Neuron (in vitro differentiated cells): Measurements from ENCODE around the gene SCUBE1.

ENCODE experiments used
- H2AFZ ChIP-seq: one replicate; pipeline ENCODE4 v1.6.1; 2013; ENCODE audit warnings: low read depth, mild to moderate bottlenecking, inconsistent platforms, low read length, moderate library complexity
- H3K27me3 ChIP-seq: one replicate; pipeline ENCODE4 v1.6.1; 2013; ENCODE audit warnings: low read length; ENCODE audit not compliant: insufficient read depth
- H3K36me3 ChIP-seq: one replicate; pipeline ENCODE4 v1.6.1; 2013; ENCODE audit warnings: low read length; ENCODE audit not compliant: insufficient read depth
- H3K4me1 ChIP-seq: one replicate; pipeline ENCODE4 v1.6.1; 2013; ENCODE audit warnings: low read length; ENCODE audit not compliant: insufficient read depth
- H3K4me3 ChIP-seq: 2 replicates; pipeline ENCODE4 v1.5.1; 2013; ENCODE audit warnings: mild to moderate bottlenecking, low read length, moderate library complexity
- H3K9me3 ChIP-seq: one replicate; pipeline ENCODE4 v1.6.1; 2013; ENCODE audit warnings: low read length

Gene SCUBE1

DNA sequence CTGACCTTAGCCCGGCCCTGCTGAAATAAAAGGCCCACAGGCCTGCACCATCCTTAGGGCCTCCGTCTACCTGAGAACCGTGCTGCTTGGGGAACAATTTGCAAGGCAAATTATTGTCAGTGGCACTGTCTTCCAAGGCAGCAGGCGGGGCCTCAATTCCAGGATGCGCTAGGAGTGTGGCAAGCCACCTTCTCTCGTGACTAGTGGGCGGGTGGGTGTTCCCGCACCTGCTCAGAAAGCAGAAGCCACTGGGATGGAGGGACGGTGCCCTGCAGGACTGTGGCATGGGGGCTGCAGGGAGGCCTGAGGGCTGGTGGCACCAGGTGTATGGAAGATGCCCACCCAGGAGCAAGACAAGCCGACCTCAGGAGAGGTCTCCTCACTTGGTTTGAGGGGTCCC is 97.5 kb downstream of the SCUBE1 start:
- Histone ChIP-seq H3K9me3 (no peaks in the 10 kb centered on the region), H2AFZ (no peak overlapping the region), H3K4me1 (no peaks in the 10 kb centered on the region), H3K36me3 (no peaks in the 10 kb centered on the region), H3K27me3 (peaks cover 53% of the 10 kb centered on the region), H3K4me3 (no peak overlapping the region)

DNA sequence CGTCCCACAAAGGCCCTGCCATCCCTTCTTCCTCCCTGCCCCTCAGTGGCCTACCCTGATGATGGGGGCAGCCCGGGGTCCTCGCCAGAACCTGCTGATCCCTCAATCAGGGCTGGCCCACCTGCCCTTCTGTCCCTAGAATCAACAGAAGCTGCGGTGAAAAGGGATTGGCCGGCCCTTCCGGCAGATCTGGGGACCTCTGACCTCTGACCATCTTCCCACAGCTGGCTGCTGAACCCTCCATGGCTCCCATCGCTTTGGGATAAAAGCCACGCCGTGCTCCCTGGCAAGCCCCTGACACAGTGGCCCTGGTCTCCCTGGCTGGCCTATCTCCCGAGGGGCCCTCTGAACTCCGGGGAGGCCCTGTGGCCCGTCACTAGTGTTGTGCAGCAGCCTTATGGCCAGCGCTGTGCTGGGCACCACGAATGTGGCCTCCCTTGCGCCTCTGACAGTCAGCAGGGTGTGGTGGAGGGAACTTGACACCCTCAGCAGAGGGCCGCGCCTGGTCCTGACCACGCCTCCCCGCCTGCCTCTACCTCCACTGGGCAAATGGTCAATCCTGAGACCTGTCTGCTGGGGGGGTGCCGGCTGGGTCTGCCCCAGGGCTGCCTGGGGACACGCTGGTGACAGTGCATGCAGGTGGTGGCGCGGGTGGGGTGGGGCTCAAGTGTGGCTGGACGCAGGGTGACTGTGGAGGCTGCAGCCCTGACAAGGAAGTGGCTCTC is 98.2 kb downstream of the SCUBE1 start:
- H2AFZ ChIP-seq = no peak overlapping the region
- H3K4me1 ChIP-seq = no peaks in the 10 kb centered on the region
- no peaks in the 10 kb centered on the region for H3K9me3 ChIP-seq
- no peak overlapping the region for H3K4me3 ChIP-seq
- no peaks in the 10 kb centered on the region for H3K36me3 ChIP-seq
- H3K27me3 ChIP-seq = peaks cover 47% of the 10 kb centered on the region

DNA sequence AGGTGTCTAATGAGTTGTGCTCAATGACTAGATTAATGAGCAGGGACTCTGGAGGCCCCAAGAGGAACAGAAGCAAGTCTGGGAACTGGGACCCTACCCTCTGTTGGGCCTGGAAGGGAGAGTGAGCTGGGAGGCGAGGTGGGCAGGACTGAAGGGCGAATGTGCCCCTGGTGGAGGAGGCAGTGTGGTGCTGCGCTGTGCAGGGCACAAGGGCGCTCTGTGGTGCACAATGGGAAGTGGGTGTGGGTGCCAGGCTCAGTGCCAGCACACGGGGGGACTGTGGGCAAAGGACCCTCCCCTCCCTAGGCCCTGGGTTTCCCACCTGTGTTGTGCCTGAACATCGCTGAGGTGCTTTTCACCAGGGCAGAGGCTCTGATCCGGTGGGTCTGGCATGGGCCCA is 98.8 kb downstream of the SCUBE1 start:
- Histone ChIP-seq H3K4me1 (no peaks in the 10 kb centered on the region), H3K4me3 (no peak overlapping the region), H3K9me3 (no peaks in the 10 kb centered on the region), H2AFZ (no peak overlapping the region), H3K27me3 (peaks cover 41% of the 10 kb centered on the region), H3K36me3 (no peaks in the 10 kb centered on the region)

DNA sequence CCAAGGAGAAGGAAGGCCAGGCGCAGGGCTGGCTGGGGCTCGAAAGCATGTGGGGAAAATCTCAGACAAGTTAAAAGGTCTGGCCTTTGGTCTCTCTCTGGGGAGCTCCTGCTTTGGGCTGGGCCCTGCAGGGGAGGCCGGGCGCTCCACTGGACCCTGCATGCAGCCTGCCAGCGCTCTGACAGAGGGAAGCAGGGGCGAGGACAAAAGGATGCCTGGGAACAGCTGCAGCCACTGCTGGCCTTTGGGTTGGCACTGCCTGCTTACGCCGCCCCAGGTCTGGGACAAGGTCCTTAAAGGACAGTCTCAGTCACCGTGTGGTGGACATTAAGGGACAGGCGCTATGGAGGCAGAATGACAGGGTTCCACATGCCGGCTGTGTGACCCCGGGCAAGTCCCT is 99.8 kb downstream of the SCUBE1 start:
- Histone ChIP-seq H3K9me3 (no peaks in the 10 kb centered on the region), H3K4me1 (no peaks in the 10 kb centered on the region), H2AFZ (no peak overlapping the region), H3K27me3 (peaks cover 31% of the 10 kb centered on the region), H3K36me3 (no peaks in the 10 kb centered on the region), H3K4me3 (no peak overlapping the region)

DNA sequence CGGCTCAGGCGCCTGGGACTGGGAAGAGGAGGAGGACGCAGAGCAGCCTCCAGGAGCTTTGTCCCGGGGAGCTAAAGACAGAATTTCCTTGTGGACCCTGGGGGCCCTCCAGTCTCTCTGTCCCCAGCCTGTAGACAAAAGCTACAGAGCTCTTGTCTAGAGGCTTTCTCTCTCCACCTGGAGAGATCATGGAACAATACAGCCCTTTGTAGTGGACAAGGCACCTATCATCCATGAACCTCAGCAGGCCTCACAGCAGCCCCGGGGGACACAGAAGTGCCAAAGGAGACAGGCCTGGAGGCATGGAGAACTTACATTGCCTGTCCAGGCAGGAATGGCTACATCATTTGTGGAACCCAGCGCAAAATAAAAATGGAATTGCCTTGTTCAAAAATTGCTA is 100.5 kb downstream of the SCUBE1 start:
- H3K27me3 ChIP-seq = peaks cover 26% of the 10 kb centered on the region
- no peak overlapping the region for H2AFZ ChIP-seq
- no peaks in the 10 kb centered on the region for H3K36me3 ChIP-seq
- no peaks in the 10 kb centered on the region for H3K9me3 ChIP-seq
- no peak overlapping the region for H3K4me3 ChIP-seq
- H3K4me1 ChIP-seq = no peaks in the 10 kb centered on the region

DNA sequence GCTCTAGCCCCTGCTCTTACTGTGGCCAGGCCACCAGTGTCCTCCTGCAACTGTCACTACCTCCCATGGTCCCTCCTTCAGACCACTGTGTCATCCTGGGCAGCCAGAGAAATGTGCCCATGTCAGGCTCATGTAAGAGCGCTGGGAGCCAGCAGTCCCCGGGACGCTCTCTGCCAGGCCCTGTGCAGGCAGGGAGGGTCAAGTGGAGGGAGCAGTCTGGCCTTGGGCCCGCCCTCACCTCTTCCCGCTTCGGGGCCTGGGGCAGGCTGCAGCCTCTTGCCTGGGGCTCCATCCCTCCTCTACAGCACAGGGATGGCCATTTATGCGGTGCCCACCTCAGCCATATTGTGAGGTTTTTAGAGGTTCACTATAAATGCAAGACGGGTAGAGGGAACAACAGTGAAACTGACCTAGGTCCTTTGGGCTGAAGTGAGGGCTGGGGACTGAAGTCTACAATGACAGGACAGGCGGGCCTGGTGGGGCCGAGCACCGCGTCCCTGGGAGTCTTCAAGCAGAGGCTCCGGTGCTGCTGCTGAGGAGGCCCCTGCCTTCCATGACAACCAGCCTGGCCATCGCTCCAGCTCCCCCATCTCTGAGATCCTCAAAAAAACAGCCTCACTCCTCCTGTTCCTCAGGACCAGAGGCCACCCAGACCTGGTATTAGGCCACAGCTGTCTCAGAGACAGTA is 101.3 kb downstream of the SCUBE1 start:
- Histone ChIP-seq H3K9me3 (no peaks in the 10 kb centered on the region), H3K27me3 (peaks cover 21% of the 10 kb centered on the region), H3K4me3 (no peak overlapping the region), H3K4me1 (no peaks in the 10 kb centered on the region), H2AFZ (no peak overlapping the region), H3K36me3 (no peaks in the 10 kb centered on the region)

DNA sequence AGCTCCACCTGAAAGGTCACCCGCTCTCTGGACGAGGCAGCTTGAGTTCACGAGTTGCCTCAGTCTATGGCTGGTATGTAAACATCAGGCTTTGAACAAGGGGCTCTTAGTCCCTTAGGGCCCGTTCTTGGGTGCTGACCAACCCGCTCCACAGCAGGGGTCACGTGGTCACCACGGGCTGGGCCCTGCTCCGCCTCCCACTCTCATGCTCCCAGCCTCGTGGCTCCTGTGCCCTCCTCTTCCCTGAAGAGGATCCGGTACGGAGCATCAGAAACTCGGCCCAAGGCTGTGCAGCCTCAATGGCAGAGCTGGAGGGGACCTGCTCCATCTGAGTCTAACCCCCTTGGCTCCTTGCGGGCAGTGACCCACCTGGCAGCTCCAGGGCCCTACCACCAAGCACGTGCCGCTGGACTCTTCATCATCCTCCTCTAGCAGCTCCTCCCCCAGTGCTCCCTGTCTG is 102.0 kb downstream of the SCUBE1 start:
- Histone ChIP-seq H3K4me3 (no peak overlapping the region), H3K27me3 (peaks cover 15% of the 10 kb centered on the region), H2AFZ (no peak overlapping the region), H3K4me1 (peaks cover 6% of the 10 kb centered on the region), H3K36me3 (no peaks in the 10 kb centered on the region), H3K9me3 (no peaks in the 10 kb centered on the region)

DNA sequence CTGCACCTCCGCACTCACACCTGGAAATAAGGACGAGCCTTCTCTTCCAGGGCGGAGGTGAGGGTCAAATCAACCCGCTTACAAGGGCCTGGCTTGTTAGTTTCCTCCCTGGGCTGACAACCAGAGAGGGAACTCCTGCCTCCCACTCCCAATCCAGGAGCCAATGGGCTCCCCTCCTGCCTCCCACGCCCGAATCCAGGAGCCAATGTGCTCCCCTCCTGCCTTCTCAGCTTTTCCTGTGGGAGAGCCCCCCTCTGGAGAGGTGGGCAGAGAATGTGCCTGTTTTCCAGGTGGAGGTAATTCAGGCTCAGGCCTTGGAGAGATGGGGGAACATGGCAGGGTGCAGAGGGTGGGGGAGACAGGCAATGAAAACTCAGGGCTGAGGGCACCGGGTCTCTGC is 102.6 kb downstream of the SCUBE1 start:
- peaks cover 7% of the 10 kb centered on the region for H3K4me1 ChIP-seq
- no peaks in the 10 kb centered on the region for H3K36me3 ChIP-seq
- H3K27me3 ChIP-seq = peaks cover 14% of the 10 kb centered on the region
- no peak overlapping the region for H3K4me3 ChIP-seq
- no peaks in the 10 kb centered on the region for H3K9me3 ChIP-seq
- no peak overlapping the region for H2AFZ ChIP-seq

DNA sequence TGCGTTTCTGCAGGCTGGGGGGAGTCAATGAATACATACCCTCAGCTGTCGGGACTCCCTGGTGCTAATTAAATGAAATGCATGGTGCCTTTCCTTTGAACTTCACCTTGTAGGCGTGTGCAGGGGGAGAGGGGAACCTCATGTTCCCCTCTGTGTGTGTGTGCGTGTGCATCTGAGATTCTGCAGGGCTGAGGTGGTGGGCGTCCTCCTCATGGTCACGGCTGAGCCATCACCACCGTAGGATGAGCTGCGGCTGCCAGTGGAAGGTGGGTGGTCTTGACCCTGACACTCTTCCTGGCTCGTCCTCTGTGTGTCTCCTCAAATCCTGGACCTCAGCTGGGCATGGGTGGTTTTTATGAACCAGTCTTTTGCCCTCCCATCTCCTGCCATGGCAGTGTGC is 103.2 kb downstream of the SCUBE1 start:
- peaks cover 13% of the 10 kb centered on the region for H3K4me1 ChIP-seq
- H3K4me3 ChIP-seq = no peak overlapping the region
- no peak overlapping the region for H2AFZ ChIP-seq
- H3K36me3 ChIP-seq = no peaks in the 10 kb centered on the region
- no peaks in the 10 kb centered on the region for H3K9me3 ChIP-seq
- peaks cover 14% of the 10 kb centered on the region for H3K27me3 ChIP-seq

DNA sequence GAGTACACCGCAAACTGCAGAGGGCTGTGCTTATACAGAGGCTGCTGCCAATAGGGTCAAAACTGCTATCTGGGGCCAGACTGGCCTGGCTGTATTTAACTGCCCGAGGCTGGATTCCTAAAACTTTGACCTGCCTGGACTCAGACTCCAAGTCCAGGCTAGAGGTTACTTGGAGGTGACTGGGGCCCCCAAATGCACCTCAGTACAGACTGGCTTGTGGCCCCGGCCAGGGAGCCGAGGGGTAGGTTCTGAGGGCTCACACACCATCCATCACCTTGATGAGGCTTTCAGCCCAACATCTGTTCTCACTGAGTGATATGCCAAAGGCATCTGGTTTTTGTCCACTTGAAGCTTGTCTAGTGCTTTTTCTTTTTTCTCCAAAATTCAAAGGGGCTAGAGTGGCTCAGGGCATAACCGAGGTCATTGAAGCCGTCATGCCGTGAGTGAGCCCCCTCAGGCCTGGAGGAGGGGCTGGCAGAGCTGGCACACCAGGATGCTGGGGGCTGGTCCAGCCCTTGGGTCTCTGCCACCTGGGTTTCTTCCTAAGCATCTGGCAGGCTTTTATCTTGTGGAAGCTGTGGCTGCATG is 103.9 kb downstream of the SCUBE1 start:
- H3K4me3 ChIP-seq = no peak overlapping the region
- H3K27me3 ChIP-seq = peaks cover 14% of the 10 kb centered on the region

DNA sequence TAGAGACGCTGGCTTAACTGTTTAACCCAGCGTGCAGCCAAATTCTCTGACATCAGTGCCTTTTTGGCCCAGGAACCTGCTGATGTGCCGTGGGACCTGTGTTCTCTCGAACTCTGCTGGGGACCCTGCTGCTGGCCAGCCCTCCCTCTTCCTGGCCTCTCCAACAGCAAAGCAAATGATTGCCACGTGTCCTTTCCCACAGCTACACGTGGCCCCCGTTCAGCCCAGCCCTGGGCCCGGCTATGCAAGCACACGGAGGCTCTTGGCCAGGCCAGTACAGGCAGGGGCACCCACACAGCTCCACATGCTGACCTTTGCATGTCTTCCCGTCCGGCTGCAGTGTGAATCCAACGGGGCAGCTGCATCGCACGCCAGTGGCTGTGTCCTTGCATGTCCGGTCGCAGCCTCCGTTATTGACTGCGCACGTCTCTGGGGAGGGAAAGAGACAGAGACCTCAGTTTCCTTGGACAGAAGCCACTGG is 104.6 kb downstream of the SCUBE1 start:
- Histone ChIP-seq H2AFZ (no peak overlapping the region), H3K27me3 (peaks cover 12% of the 10 kb centered on the region), H3K36me3 (no peaks in the 10 kb centered on the region), H3K4me3 (no peak overlapping the region), H3K9me3 (no peaks in the 10 kb centered on the region), H3K4me1 (peaks cover 26% of the 10 kb centered on the region)

More for the DNA sequence above, 103.9 kb downstream of the SCUBE1 start:
- Histone ChIP-seq H3K9me3 (no peaks in the 10 kb centered on the region), H3K36me3 (no peaks in the 10 kb centered on the region), H3K4me1 (peaks cover 20% of the 10 kb centered on the region), H2AFZ (no peak overlapping the region)

DNA sequence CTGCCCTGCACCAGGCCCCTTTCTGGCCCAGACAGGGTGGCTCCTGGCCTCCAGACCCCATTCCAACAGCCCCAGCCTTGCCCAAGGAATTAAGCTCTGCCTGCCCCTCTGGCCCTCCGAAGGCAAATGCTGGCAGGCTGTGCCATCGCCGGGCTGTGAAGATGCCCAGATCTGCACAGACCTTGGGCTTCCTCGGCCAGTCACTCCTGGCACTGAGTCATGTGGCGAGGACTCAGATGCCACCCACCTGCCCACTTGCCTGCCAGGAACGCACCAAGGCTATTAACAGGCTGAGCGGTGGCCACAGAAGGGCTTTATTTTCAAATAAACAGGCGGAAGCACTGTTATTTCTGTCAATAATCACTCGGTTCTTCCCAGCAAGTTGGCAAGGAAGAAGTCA is 105.9 kb downstream of the SCUBE1 start:
- no peak overlapping the region for H2AFZ ChIP-seq
- no peaks in the 10 kb centered on the region for H3K9me3 ChIP-seq
- peaks cover 9% of the 10 kb centered on the region for H3K27me3 ChIP-seq
- no peak overlapping the region for H3K4me3 ChIP-seq
- no peaks in the 10 kb centered on the region for H3K36me3 ChIP-seq
- peaks cover 27% of the 10 kb centered on the region for H3K4me1 ChIP-seq

DNA sequence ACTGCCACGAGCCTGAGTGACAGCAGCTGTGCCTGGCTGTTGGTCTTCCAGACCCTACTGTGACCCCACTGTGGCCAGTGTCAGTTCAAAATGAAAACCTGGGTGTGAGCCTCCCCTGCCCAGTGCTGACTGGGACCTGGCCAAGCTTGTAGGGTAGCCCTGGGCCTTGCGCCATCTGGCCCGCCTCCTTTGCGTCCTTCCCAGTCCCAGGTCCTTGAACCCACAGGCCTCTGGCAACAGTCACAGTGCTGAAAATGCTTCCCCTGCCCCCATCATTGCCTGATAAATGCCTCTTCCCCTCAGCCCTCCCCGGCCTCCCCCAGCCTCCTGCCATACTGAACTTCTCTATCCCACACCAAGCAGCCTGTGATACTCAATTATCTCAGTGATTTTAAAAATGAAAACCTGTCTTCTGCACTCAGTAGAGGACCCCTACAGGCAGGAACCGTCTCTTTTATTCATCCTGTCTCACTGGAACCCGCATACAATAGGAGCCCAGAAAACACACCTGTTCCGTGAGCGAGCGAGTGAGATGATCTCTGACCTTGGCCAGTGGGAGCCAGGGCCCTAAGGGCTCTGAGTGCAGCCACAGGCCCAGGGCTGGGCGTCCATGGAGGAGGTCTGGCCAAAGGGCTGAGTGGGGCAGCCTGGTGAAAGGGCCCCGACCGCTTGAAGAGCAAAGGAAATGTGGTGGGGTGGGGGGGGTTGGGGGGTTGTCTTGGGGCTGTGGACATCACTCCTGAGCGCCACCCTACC is 106.6 kb downstream of the SCUBE1 start:
- H3K4me3 ChIP-seq = no peak overlapping the region
- no peaks in the 10 kb centered on the region for H3K36me3 ChIP-seq
- H3K27me3 ChIP-seq = peaks cover 6% of the 10 kb centered on the region
- peaks cover 30% of the 10 kb centered on the region for H3K4me1 ChIP-seq
- H2AFZ ChIP-seq = no peak overlapping the region
- no peaks in the 10 kb centered on the region for H3K9me3 ChIP-seq
